ENCODE measurements around the gene SYNJ2.

Gene SYNJ2

GRCh38 chr6:158077676-158078075, 96.0 kb downstream of the SYNJ2 start:
- FAIRE-seq (no peak), DNase-seq (ENCODE audit: insufficient read length, low spot score) (no peak)
- TF ChIP-seq POLR2AphosphoS5 (IDR thresholded peaks at IDR 0.05; ENCODE audit: low read depth, low read length) (no peak), POLR2A (IDR thresholded peaks at IDR 0.05; ENCODE audit: low read depth, low read length) (no peak), PAX5 (IDR thresholded peaks at IDR 0.05; ENCODE audit: insufficient read depth, low read length, severe bottlenecking) (no peak), POU2F2 (IDR thresholded peaks at IDR 0.05; ENCODE audit: low read depth, low read length) (no peak), SPI1 (IDR thresholded peaks at IDR 0.05; ENCODE audit: low read depth, low read length) (no peak), TAF1 (IDR thresholded peaks at IDR 0.05; ENCODE audit: low read depth, low read length) (no peak)

GRCh38 chr6:158078320-158078719, 96.7 kb downstream of the SYNJ2 start:
- DNase-seq (ENCODE audit: insufficient read length, low spot score), result no peak
- FAIRE-seq, result no peak
- no peak for TF ChIP-seq POLR2A (IDR thresholded peaks at IDR 0.05; ENCODE audit: low read depth, low read length)
- no peak for TF ChIP-seq PAX5 (IDR thresholded peaks at IDR 0.05; ENCODE audit: insufficient read depth, low read length, severe bottlenecking)
- TF ChIP-seq POLR2AphosphoS5 (IDR thresholded peaks at IDR 0.05; ENCODE audit: low read depth, low read length), result no peak
- TF ChIP-seq SPI1 (IDR thresholded peaks at IDR 0.05; ENCODE audit: low read depth, low read length), result no peak

- FAIRE-seq, result no peak
- DNase-seq (ENCODE audit: insufficient read length, low spot score), result no peak
- no peak for TF ChIP-seq SPI1 (IDR thresholded peaks at IDR 0.05; ENCODE audit: low read depth, low read length)
- no peak for TF ChIP-seq TAF1 (IDR thresholded peaks at IDR 0.05; ENCODE audit: low read depth, low read length)
- TF ChIP-seq PAX5 (IDR thresholded peaks at IDR 0.05; ENCODE audit: insufficient read depth, low read length, severe bottlenecking), result no peak
Observed at GRCh38 chr6:158080849-158081656, 99.4 kb downstream of the SYNJ2 start.

GRCh38 chr6:158081657-158081935, 99.9 kb downstream of the SYNJ2 start:
- FAIRE-seq, result no peak
- TF ChIP-seq POLR2A (IDR thresholded peaks at IDR 0.05; ENCODE audit: low read depth, low read length) (no peak), PAX5 (IDR thresholded peaks at IDR 0.05; ENCODE audit: insufficient read depth, low read length, severe bottlenecking) (no peak), TAF1 (IDR thresholded peaks at IDR 0.05; ENCODE audit: low read depth, low read length) (no peak), POU2F2 (IDR thresholded peaks at IDR 0.05; ENCODE audit: low read depth, low read length) (no peak), SPI1 (IDR thresholded peaks at IDR 0.05; ENCODE audit: low read depth, low read length) (no peak), POLR2AphosphoS5 (IDR thresholded peaks at IDR 0.05; ENCODE audit: low read depth, low read length) (no peak)
- DNase-seq (ENCODE audit: insufficient read length, low spot score), result no peak

- TF ChIP-seq POLR2AphosphoS5 (IDR thresholded peaks at IDR 0.05; ENCODE audit: low read depth, low read length), result no peak
- TF ChIP-seq SPI1 (IDR thresholded peaks at IDR 0.05; ENCODE audit: low read depth, low read length), result no peak
- no peak for TF ChIP-seq TAF1 (IDR thresholded peaks at IDR 0.05; ENCODE audit: low read depth, low read length)
- TF ChIP-seq POU2F2 (IDR thresholded peaks at IDR 0.05; ENCODE audit: low read depth, low read length), result no peak
- no peak for TF ChIP-seq POLR2A (IDR thresholded peaks at IDR 0.05; ENCODE audit: low read depth, low read length)
- no peak for TF ChIP-seq PAX5 (IDR thresholded peaks at IDR 0.05; ENCODE audit: insufficient read depth, low read length, severe bottlenecking)
- DNase-seq (ENCODE audit: insufficient read length, low spot score) (no peak), FAIRE-seq (no peak)
Observed at GRCh38 chr6:158083455-158084325, 102.0 kb downstream of the SYNJ2 start.

GRCh38 chr6:158085261-158086053, 103.8 kb downstream of the SYNJ2 start:
- no peak for FAIRE-seq
- no peak for TF ChIP-seq PAX5 (IDR thresholded peaks at IDR 0.05; ENCODE audit: insufficient read depth, low read length, severe bottlenecking)
- DNase-seq (ENCODE audit: insufficient read length, low spot score), result no peak

- DNase-seq (ENCODE audit: insufficient read length, low spot score), result no peak
- FAIRE-seq, result no peak
- TF ChIP-seq SPI1 (IDR thresholded peaks at IDR 0.05; ENCODE audit: low read depth, low read length) (peak; percentile 58), PAX5 (IDR thresholded peaks at IDR 0.05; ENCODE audit: insufficient read depth, low read length, severe bottlenecking) (no peak)
Observed at GRCh38 chr6:158086054-158086503, 104.4 kb downstream of the SYNJ2 start.

GRCh38 chr6:158086504-158087223, 105.0 kb downstream of the SYNJ2 start:
- DNase-seq (ENCODE audit: insufficient read length, low spot score), result no peak
- FAIRE-seq, result peak; percentile 35
- TF ChIP-seq POLR2A (IDR thresholded peaks at IDR 0.05; ENCODE audit: low read depth, low read length) (no peak), TAF1 (IDR thresholded peaks at IDR 0.05; ENCODE audit: low read depth, low read length) (no peak), POLR2AphosphoS5 (IDR thresholded peaks at IDR 0.05; ENCODE audit: low read depth, low read length) (no peak), POU2F2 (IDR thresholded peaks at IDR 0.05; ENCODE audit: low read depth, low read length) (no peak), SPI1 (IDR thresholded peaks at IDR 0.05; ENCODE audit: low read depth, low read length) (no peak), PAX5 (IDR thresholded peaks at IDR 0.05; ENCODE audit: insufficient read depth, low read length, severe bottlenecking) (no peak)

- TF ChIP-seq POLR2AphosphoS5 (IDR thresholded peaks at IDR 0.05; ENCODE audit: low read depth, low read length) (no peak), POU2F2 (IDR thresholded peaks at IDR 0.05; ENCODE audit: low read depth, low read length) (no peak), PAX5 (IDR thresholded peaks at IDR 0.05; ENCODE audit: insufficient read depth, low read length, severe bottlenecking) (no peak), POLR2A (IDR thresholded peaks at IDR 0.05; ENCODE audit: low read depth, low read length) (no peak), TAF1 (IDR thresholded peaks at IDR 0.05; ENCODE audit: low read depth, low read length) (no peak), SPI1 (IDR thresholded peaks at IDR 0.05; ENCODE audit: low read depth, low read length) (no peak)
- DNase-seq (ENCODE audit: insufficient read length, low spot score) (no peak), FAIRE-seq (no peak)
Observed at GRCh38 chr6:158087224-158087867, 105.7 kb downstream of the SYNJ2 start.

Data from GM12891 (cell line).